BLaER1 (cell line): Measurements from ENCODE around the gene SUFU.

ENCODE experiments used
- H3K27ac ChIP-seq: shearing (Covaris generic); formaldehyde crosslinking; 2 replicates; pipeline ENCODE4 v1.8.1; 2022
- H3K27me3 ChIP-seq: shearing (Covaris generic); formaldehyde crosslinking; 2 replicates; pipeline ENCODE4 v1.8.1; 2022
- H3K36me3 ChIP-seq: shearing (Covaris generic); formaldehyde crosslinking; 2 replicates; pipeline ENCODE4 v1.8.1; 2022
- H3K4me1 ChIP-seq: shearing (Covaris generic); formaldehyde crosslinking; 2 replicates; pipeline ENCODE4 v1.8.1; 2022
- H3K4me2 ChIP-seq: shearing (Covaris generic); formaldehyde crosslinking; 2 replicates; pipeline ENCODE4 v1.8.1; 2022
- H3K4me3 ChIP-seq: shearing (Covaris generic); formaldehyde crosslinking; 2 replicates; pipeline ENCODE4 v1.8.1; 2022
- H3K9ac ChIP-seq: shearing (Covaris generic); formaldehyde crosslinking; 2 replicates; pipeline ENCODE4 v1.8.1; 2022
- H3K9me3 ChIP-seq: shearing (Covaris generic); formaldehyde crosslinking; 2 replicates; pipeline ENCODE4 v1.8.1; 2022
- H4K20me1 ChIP-seq: shearing (Covaris generic); formaldehyde crosslinking; 2 replicates; pipeline ENCODE4 v1.8.1; 2022
- Cebpa-rat ChIP-seq: shearing (Covaris generic); IDR thresholded peaks from 2 replicates; pipeline ENCODE4 v1.8.1; 2022

Gene SUFU

DNA sequence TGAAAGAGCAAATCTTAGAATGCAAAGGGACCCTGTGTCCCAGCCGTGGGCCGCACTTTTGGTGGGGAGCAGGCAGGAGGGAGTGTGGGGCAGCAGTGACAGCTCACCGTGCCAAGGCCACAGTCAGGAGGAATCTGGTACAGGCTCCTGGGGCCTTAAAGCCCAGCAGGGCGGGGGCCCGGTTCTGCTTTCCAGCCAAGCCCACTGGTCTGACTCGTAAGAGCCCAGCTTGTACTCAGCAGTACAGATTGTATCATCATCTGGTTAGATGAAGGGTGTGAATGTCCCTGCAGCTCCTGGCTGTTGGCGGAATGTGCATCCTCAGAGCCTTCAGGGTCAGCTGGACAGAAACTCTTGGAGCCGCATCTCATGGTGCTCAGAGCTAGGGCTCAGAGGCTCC, 110.0 kb downstream of the SUFU start:
- Histone ChIP-seq H3K4me1 (peaks cover 46% of the 10 kb centered on the region), H3K36me3 (peaks cover 53% of the 10 kb centered on the region), H3K9me3 (no peaks in the 10 kb centered on the region), H3K4me2 (peak overlapping the region; percentile 82), H3K27ac (peak overlapping the region; percentile 73; the same call in 1 of the 2 replicates), H3K9ac (0 out of 2 replicates have a peak overlapping the region, but pooled peaks have one; percentile 49), H4K20me1 (no peaks in the 10 kb centered on the region), H3K27me3 (no peaks in the 10 kb centered on the region), H3K4me3 (no peak overlapping the region)
- no peak for TF ChIP-seq Cebpa-rat

DNA sequence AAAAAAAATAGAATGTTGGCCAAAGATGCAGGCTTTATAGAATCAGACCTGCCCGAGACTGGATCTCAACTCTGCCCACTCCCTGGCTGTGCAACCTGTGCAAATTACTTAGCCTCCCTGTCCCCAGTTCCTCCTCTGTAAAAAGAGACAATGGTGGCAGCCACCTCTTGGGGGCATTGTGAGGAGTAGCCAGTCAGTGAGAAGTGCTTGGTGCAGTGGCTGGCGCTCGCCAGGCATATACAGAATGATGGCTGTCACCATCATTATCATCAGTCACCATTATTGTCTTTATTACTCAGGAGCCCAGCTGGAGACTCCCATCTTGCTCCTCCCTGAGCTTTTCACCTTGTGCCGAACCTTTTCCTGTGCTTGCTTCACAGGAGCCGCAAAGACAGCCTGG, 111.1 kb downstream of the SUFU start:
- no peak for TF ChIP-seq Cebpa-rat
- H3K9ac ChIP-seq = no peak overlapping the region
- H3K9me3 ChIP-seq = no peaks in the 10 kb centered on the region
- H3K27ac ChIP-seq = no peak overlapping the region
- H3K4me3 ChIP-seq = no peak overlapping the region
- H3K27me3 ChIP-seq = no peaks in the 10 kb centered on the region
- peaks cover 64% of the 10 kb centered on the region for H3K36me3 ChIP-seq
- peaks cover 51% of the 10 kb centered on the region for H3K4me1 ChIP-seq
- no peaks in the 10 kb centered on the region for H4K20me1 ChIP-seq
- H3K4me2 ChIP-seq = no peak overlapping the region

DNA sequence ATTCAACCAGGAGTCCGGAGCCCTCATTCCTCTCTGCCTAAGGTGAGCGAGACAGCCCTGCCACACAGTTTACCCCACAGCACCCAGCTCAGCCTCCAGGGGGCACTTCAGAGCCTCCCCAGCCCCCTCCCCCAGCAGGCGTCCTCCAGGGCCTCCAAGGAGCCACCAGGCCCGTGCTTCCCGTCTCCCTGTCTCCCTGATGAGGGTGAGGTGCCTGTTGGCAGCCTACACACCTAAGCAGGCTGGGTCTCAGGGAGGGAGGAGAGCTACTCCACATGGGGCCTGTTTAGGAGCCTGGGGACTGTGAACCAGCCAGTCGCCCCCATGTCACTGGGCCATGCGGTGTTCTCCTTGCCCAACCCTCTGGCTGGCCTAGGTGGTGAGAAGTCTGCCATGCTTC, 111.6 kb downstream of the SUFU start:
- H3K9ac ChIP-seq = no peak overlapping the region

DNA sequence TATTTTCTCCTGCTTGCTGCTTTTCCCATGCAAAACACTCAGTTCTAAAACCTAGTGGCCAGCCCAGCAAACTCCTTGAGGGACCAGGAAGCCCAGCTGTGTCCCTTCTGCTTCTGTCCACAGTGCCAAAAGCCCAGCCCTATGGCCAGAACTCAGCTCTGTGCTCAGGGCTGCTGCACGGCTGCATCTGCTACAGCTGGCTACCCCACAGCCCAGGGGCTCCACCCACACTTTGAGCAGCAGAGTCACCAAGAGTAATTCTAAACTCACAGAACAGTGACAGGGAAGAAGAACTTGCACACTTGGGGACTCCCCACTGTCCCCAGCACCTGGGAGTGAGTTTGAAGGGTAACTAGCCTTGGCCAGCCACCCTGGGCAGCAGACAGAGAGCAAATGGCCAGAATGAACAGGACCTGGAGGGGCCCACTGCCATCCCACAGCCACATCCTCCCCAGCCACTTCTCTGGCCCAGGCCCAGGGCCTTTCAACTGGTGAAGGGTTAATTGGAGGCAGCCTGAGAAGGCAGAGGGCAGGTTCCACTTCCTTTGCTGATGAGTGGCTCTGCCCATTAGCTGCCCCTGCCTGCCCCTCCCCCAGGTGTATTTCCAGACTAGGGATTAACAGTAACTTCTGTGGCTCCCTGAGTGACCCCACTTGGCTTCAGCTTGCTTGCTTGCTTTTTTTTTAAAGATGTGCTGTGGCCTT, 112.4 kb downstream of the SUFU start:
- peak overlapping the region; percentile 23; the same call in 1 of the 2 replicates for H3K27ac ChIP-seq
- H3K27me3 ChIP-seq = no peaks in the 10 kb centered on the region
- H3K4me1 ChIP-seq = peaks cover 63% of the 10 kb centered on the region
- peaks cover 76% of the 10 kb centered on the region for H3K36me3 ChIP-seq
- no peak overlapping the region for H3K4me3 ChIP-seq
- no peaks in the 10 kb centered on the region for H3K9me3 ChIP-seq
- H3K9ac ChIP-seq = no peak overlapping the region
- TF ChIP-seq Cebpa-rat = no peak
- no peaks in the 10 kb centered on the region for H4K20me1 ChIP-seq
- H3K4me2 ChIP-seq = peak overlapping the region; percentile 12; the same call in 1 of the 2 replicates

More for the DNA sequence above, 111.6 kb downstream of the SUFU start:
- peaks cover 69% of the 10 kb centered on the region for H3K36me3 ChIP-seq
- H4K20me1 ChIP-seq = no peaks in the 10 kb centered on the region
- H3K27ac ChIP-seq = no peak overlapping the region
- H3K4me3 ChIP-seq = no peak overlapping the region
- H3K4me2 ChIP-seq = no peak overlapping the region
- H3K4me1 ChIP-seq = peaks cover 56% of the 10 kb centered on the region
- H3K9me3 ChIP-seq = no peaks in the 10 kb centered on the region
- no peak for TF ChIP-seq Cebpa-rat
- H3K27me3 ChIP-seq = no peaks in the 10 kb centered on the region

DNA sequence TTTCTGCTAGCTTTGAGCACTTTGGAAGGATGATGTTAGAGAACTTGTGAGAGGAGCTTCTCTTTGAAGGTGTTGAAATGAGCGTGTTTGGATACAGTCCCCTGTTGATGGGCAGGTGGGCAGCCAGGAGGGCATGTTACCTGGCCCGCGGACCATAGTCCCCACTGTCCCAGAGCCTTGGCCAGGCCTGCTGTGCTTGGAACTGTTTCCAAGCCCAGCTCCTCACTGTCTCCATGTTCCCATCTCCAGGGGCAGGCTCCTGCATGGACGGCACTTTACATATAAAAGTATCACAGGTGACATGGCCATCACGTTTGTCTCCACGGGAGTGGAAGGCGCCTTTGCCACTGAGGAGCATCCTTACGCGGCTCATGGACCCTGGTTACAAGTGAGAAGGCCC, 113.3 kb downstream of the SUFU start:
- TF ChIP-seq Cebpa-rat = no peak
- H3K9ac ChIP-seq = no peak overlapping the region
- no peaks in the 10 kb centered on the region for H4K20me1 ChIP-seq
- no peak overlapping the region for H3K4me2 ChIP-seq
- H3K4me1 ChIP-seq = peaks cover 63% of the 10 kb centered on the region
- no peaks in the 10 kb centered on the region for H3K27me3 ChIP-seq
- no peaks in the 10 kb centered on the region for H3K9me3 ChIP-seq
- H3K4me3 ChIP-seq = no peak overlapping the region
- no peak overlapping the region for H3K27ac ChIP-seq
- peaks cover 70% of the 10 kb centered on the region for H3K36me3 ChIP-seq

DNA sequence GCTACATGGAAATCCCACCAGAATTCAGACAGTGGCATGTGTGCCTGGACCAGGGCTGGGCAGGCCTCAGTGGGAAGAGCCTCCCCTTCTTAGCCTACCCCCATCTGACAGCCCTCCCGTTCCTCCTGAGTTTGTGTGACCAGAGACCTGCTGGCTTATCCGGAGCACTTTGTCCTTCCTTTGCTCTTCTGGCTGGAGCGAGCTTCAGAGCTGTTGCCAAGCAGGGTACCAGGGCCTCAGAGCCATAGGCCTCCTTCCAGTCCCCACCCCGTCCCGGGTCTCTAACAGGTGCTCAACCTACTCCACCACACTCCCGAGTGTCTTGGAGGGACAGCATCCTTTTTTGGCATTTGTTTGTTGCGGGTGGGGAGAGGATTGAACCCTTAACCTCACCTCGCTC, 114.0 kb downstream of the SUFU start:
- TF ChIP-seq Cebpa-rat = no peak
- no peaks in the 10 kb centered on the region for H3K9me3 ChIP-seq
- H3K9ac ChIP-seq = no peak overlapping the region

DNA sequence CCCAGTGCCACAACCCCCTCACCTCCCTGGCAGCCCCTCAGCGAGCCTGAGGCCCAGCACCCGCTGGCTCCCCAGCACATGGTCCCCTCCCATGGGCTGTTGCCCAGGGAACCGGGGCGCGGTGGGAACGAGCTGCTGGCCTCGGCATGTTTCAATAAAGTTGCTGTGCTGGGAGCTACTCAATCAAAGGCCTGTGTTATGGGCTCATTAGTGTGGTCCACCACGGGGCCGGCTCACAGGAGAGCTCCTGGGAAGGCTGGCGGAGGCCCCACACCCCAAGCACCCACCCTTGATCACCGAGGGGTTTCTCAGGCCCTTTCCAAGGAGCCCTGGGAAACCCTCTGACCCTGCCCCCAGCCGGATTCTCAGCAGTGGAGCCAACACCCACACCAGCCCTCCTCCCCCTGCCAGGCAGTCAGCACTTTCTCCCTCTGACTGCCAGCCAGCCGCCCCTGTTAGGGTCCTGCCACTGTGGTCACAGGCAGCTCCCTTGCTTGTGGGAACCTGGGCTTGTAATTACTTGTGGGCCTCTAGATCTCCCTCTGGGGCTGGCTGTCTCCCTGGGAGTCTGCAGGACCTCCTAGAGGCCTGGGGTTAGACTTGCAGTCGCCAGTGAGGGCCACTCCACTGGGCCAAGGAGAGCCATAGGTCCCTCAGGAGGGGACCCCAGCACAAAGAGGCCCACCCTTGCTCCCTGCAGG, 115.7 kb downstream of the SUFU start:
- Histone ChIP-seq H4K20me1 (no peaks in the 10 kb centered on the region), H3K9me3 (peaks cover 13% of the 10 kb centered on the region; the same call in 1 of the 2 replicates), H3K4me1 (peaks cover 67% of the 10 kb centered on the region), H3K27me3 (no peaks in the 10 kb centered on the region), H3K4me2 (no peak overlapping the region), H3K4me3 (no peak overlapping the region), H3K36me3 (peaks cover 66% of the 10 kb centered on the region), H3K9ac (no peak overlapping the region), H3K27ac (no peak overlapping the region)
- no peak for TF ChIP-seq Cebpa-rat

More for the DNA sequence above, 114.0 kb downstream of the SUFU start:
- H3K27me3 ChIP-seq = no peaks in the 10 kb centered on the region
- H3K27ac ChIP-seq = no peak overlapping the region
- no peak overlapping the region for H3K4me3 ChIP-seq
- no peak overlapping the region for H3K4me2 ChIP-seq
- no peaks in the 10 kb centered on the region for H4K20me1 ChIP-seq
- H3K36me3 ChIP-seq = peaks cover 70% of the 10 kb centered on the region
- H3K4me1 ChIP-seq = peaks cover 63% of the 10 kb centered on the region

DNA sequence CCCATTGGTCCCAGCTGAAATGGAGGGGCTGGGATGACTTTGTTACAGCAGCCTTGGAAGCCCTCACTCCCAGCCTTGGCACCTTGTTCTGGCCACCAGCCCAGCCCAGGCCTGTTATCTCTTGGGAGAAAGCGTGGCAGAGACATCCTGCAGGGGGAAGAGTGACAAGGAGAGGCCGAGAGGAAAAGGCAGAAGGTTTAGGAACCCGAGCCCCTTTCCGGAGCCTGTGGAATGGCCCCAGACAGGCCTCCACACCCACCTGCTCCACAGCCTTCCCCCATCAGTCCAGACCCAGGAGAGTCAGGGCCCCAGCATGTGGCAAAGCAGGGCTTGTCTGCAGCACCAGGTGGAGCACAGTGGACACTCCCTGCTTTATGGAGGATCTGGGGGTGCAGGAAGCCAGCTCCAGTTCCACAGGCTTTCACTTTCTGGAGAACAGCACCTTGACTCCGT, 116.4 kb downstream of the SUFU start:
- Histone ChIP-seq H3K27me3 (no peaks in the 10 kb centered on the region), H3K4me1 (peaks cover 71% of the 10 kb centered on the region), H3K9ac (no peak overlapping the region), H3K27ac (peak overlapping the region; percentile 13; the same call in 1 of the 2 replicates), H3K9me3 (peaks cover 14% of the 10 kb centered on the region; the same call in 1 of the 2 replicates), H3K36me3 (peaks cover 59% of the 10 kb centered on the region), H3K4me2 (peak overlapping the region; percentile 68), H4K20me1 (no peaks in the 10 kb centered on the region), H3K4me3 (no peak overlapping the region)
- TF ChIP-seq Cebpa-rat = no peak

DNA sequence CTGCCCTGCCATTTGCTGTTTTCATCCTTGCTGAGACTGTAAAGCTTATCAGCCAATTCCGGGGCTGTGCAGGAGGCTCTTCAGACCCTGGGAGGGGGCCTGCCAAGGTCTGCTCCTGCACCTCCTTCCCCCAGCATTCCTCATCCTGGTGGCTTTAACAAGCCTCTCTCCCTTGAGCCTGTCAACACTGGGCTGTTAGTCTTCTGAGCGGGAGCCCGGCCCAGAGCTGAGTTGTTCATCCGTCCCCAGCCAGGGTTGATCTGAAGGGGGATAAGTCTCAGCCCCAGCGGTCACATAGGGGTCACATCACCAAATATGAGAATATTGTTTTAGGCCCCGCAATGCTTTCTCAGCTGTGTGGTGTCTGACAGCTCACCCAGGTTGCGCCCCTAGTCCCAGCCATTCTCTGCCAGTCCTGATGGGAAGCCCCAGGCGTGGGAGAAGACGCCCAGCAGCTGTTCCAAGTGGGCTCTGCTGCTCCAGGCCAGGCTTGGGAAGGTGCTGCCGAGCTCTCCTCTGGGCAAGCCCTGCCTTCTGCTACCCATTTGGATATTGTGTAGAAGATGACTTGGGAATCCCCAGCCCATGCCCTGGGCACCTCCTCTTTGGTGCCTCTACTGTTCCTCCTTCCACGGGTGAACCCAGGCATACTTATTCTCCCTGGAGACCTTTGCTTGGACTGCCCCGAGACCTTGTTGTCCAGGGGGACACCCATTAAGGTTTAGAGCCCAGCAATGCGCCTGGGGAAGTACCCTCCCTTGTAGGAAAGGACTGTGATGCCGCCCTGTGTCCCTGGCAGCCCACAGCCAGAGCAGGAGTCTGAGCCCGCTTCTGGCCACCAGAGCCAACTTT, 117.0 kb downstream of the SUFU start:
- Histone ChIP-seq H3K4me3 (no peak overlapping the region), H3K36me3 (peaks cover 54% of the 10 kb centered on the region), H3K27ac (peak overlapping the region; percentile 15; the same call in 1 of the 2 replicates), H4K20me1 (no peaks in the 10 kb centered on the region), H3K4me2 (peak overlapping the region; percentile 68), H3K9me3 (peaks cover 14% of the 10 kb centered on the region; the same call in 1 of the 2 replicates), H3K9ac (peak overlapping the region; percentile 30; the same call in 1 of the 2 replicates), H3K4me1 (peaks cover 72% of the 10 kb centered on the region), H3K27me3 (no peaks in the 10 kb centered on the region)
- TF ChIP-seq Cebpa-rat = no peak
